DMS79 treated with DMSO at 0.1 percent for 48 hours (cell line): Measurements from ENCODE around the gene BMI1.

Experiments used
- DNase-seq: peaks from one replicate; lab custom pipeline; 2025; lab: John Stamatoyannopoulos, UW

BMI1 gene

DNA sequence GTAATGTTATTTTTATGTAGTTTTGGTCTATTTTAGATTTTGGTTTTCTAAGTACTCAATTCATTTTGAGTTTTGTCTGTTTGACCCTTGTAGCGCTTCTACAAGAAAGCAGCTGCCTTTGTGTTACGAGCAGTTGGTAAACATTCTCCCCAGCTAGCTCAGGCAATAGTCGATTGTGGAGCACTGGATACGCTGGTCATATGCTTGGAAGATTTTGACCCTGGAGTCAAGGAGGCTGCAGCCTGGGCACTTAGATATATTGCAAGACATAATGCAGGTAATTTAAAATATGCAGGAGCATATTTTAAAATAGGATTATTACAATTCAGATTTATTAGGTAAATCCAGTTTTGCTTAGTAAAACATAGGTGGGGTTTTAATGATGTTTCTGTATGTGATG lies 47.5 kb downstream of the BMI1 start:
- DNase-seq = no peak

GRCh38 chr10:22368981-22369380 lies 48.1 kb downstream of the BMI1 start:
- no peak for DNase-seq

DNA sequence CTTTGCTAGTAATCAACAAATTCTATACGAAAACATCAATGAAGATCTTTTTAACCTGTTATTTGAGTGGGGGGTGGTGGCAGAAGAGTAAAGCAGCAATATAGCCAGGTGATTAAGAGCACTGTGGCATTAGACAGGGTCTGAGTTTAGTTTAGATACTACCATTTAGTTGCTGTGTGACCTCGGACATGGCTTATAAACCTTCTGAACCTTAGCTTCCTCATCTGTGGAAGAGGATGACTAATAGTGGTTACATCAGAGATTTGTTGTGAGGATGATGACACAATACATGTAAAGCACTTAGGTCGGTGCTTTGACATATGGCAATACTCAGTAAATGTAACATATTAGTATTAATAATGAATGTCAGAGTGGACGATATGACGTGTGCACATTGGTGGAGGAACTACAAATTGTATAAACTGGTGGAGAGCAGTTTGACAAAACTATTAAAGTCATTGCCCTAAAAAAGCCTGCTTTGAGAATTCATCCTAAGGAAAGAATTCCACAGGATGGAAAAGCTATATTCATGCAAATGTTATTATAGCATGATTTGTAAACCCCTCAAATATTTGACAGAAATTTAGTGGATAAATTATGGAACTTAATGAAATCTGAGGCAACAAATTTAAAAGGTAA lies 48.7 kb downstream of the BMI1 start:
- no peak for DNase-seq

DNA sequence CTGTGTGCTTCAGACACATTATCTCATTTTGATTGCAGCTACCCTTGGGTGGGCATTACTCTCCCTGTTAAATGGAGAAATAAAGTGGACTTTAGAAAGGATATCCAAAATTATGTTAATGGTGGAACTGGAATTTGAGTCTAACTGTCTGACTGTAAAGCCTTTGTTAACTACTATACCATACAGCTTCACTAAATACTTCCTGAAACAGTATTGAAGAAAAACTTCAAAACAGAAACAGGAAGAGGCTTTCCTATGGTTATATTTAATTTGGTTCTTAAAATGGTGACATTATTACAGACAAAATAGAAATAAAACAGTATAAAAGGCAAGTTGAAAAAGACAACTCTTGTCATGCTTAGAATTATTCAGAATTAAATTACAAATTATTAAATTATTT lies 49.4 kb downstream of the BMI1 start:
- no peak for DNase-seq

GRCh38 chr10:22372298-22372697 lies 51.4 kb downstream of the BMI1 start:
- DNase-seq = no peak

DNA sequence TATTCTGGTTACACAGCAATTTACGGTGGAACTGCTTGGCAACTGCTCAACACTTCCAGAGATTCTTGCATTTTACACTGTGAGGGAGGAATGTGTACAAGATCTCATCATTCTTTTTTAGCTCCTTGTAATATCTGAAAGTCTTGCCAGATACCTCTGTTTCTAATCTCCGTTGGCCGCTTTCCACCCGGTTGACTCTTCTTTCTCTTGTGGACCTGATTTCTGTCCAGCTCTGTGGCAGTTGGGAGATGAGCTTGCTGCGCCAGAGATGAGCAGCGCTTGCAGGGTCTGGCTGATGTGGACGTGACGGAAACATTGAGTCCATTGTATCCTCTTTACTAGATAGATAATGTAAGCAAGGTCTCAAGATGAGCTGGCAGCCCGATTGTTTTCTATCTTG lies 52.0 kb downstream of the BMI1 start:
- no peak for DNase-seq

- no peak for DNase-seq
These were observed 53.7 kb downstream of the BMI1 start for GRCh38 chr10:22374489-22375126.

- DNase-seq = no peak
These were observed 58.2 kb downstream of the BMI1 start for GRCh38 chr10:22379059-22379458.
